ENCODE measurements around the gene TNFAIP2. TPM values are rescaled to one million over a fixed set of nuclear protein-coding genes. Genes with fewer than 3 reads are reported as not detected.

TNFAIP2 gene
- polyA plus RNA-seq, 2 donors = 93.7 to 219 TPM

DNA sequence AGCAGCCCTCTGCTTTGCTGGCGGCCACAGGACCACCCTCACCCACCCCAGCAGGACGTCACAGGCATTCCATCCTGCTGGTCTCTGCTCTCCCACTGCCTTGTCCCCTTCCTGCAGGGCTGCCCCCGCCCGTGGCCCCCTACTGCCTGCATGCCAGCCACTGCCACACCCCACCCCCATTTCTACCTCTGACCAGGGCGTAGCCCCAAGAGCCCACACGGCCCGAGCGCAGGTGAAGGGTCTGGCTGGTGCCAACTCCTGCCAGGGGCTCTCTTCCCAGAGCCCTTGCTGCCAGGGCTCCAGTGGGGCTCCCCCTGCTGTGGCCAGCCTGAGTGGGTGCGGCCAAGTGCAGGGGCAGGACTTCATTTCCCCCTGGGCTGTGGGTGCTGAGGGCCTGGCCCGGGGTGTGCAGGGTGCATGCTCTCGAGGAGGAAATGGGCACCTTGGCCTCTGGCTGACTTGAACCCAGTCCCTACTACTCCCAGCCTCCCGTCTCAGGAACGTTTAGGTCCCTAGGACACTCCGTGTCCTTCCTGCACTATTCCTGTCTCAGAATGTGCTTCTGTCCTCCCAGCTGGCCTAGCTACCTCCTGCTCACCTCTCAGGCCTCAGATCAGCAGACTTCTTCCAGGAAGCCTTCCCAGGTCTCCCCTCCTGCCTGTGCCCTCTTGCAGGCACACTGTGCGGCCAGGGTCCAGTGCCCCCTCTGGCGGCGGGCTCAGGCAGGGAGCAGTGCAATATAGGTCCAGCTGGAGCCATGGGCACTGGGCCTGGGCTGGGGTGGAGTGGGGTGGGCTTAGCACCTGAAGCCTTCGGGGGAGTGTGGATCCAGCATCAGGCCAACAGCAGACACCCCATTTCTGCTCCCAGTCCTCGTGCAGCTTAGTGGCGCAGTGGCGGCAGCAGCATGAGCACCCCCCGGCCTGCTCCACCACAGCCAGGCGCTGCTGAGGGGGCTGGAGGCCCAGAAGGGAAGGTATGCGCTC is 37.9 kb upstream of the TNFAIP2 start:
- Histone ChIP-seq H3K9me3 (ENCODE audit: control insufficient read depth in 2 of 2, insufficient read depth in 1 of 2, low read depth in 1 of 2, low read length in 1 of 2) (no peaks in the 10 kb centered on the region), H3K36me3 (ENCODE audit: control insufficient read depth in 2 of 2, insufficient read depth in 2 of 2, low read length in 1 of 2) (no peaks in the 10 kb centered on the region), H3K4me1 (ENCODE audit: control insufficient read depth in 2 of 2, insufficient read depth in 2 of 2, low read length in 1 of 2) (peaks cover 0 to 9% of the 10 kb centered on the region in 2 donors), H3K27ac (ENCODE audit: low read depth in 2 of 2, low read length in 1 of 2) (no peak overlapping the region), H3K27me3 (ENCODE audit: control insufficient read depth in 1 of 2, insufficient read depth in 2 of 2, low read length in 2 of 2) (peaks cover 0 to 7% of the 10 kb centered on the region in 2 donors), H3K4me3 (ENCODE audit: low read depth in 1 of 2, low read length in 2 of 2) (no peak overlapping the region)
- 76 to 77% methylated on average over 22 to 24 of the region's 24 CpGs for WGBS, 2 donors

DNA sequence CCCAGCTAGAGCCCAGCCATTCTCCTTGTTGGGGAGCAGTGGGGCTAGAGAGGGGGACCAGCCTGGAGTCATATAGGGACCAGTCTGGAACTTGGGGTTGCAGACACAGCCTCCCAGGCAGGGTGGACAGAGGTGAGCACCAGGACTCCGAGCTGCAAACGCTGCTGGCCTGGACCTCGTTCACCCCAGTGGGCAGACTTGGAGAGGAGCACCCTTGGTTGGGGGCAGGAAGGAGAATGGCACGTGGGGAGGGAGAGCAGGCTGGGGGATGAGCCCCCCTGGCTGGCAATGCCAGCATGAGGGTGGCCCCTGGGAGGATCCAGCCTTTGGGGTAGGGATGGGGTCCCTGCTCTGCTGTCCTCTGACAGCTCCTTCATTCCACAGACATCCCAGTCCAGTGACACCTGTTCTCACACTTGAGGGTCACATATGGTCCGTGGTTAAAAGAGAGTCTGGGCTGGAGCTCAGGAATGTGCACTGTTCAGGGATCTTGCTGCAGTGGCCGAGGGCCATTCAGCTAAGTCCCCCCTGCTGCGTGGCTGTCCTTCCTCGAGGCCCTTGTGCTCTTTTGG is 36.4 kb upstream of the TNFAIP2 start:
- Histone ChIP-seq H3K4me3 (ENCODE audit: low read depth in 1 of 2, low read length in 2 of 2) (no peak overlapping the region), H3K27ac (ENCODE audit: low read depth in 2 of 2, low read length in 1 of 2) (no peak overlapping the region), H3K9me3 (ENCODE audit: control insufficient read depth in 2 of 2, insufficient read depth in 1 of 2, low read depth in 1 of 2, low read length in 1 of 2) (no peaks in the 10 kb centered on the region), H3K27me3 (ENCODE audit: control insufficient read depth in 1 of 2, insufficient read depth in 2 of 2, low read length in 2 of 2) (peaks cover 0 to 7% of the 10 kb centered on the region in 2 donors), H3K36me3 (ENCODE audit: control insufficient read depth in 2 of 2, insufficient read depth in 2 of 2, low read length in 1 of 2) (no peaks in the 10 kb centered on the region), H3K4me1 (ENCODE audit: control insufficient read depth in 2 of 2, insufficient read depth in 2 of 2, low read length in 1 of 2) (peaks cover 3 to 14% of the 10 kb centered on the region in 2 donors)
- 76 to 77% methylated on average over 8 of the region's 8 CpGs for WGBS, 2 donors

- Histone ChIP-seq H3K4me1 (ENCODE audit: control insufficient read depth in 2 of 2, insufficient read depth in 2 of 2, low read length in 1 of 2) (peaks cover 3 to 15% of the 10 kb centered on the region in 2 donors), H3K4me3 (ENCODE audit: low read depth in 1 of 2, low read length in 2 of 2) (no peak overlapping the region), H3K27me3 (ENCODE audit: control insufficient read depth in 1 of 2, insufficient read depth in 2 of 2, low read length in 2 of 2) (peaks cover 0 to 7% of the 10 kb centered on the region in 2 donors), H3K27ac (ENCODE audit: low read depth in 2 of 2, low read length in 1 of 2) (no peak overlapping the region), H3K9me3 (ENCODE audit: control insufficient read depth in 2 of 2, insufficient read depth in 1 of 2, low read depth in 1 of 2, low read length in 1 of 2) (no peaks in the 10 kb centered on the region), H3K36me3 (ENCODE audit: control insufficient read depth in 2 of 2, insufficient read depth in 2 of 2, low read length in 1 of 2) (no peaks in the 10 kb centered on the region)
- 76 to 77% methylated on average over 13 of the region's 13 CpGs for WGBS, 2 donors
These were observed 35.9 kb upstream of the TNFAIP2 start for GRCh38 chr14:103087343-103087835.

DNA sequence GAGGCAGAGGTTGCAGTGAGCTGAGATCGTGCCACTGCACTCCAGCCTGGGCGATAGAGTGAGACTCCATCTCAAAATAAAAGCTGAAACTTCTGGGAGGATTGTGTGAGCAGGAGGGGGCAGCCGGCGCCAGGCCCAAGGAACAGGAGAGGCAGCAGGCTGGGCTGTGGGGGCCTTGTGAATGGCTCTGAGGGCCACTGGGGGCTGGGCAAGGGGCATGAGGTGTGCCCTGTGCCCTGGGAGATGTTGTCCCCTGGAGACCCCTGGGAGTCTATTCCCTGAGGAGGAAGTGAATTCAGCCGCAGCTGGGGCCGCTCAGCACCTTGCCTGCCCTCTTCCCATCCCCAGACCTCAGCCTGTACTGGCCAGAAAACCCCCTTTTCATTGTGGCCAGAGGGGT is 34.3 kb upstream of the TNFAIP2 start:
- Histone ChIP-seq H3K4me1 (ENCODE audit: control insufficient read depth in 2 of 2, insufficient read depth in 2 of 2, low read length in 1 of 2) (peaks cover 6 to 18% of the 10 kb centered on the region in 2 donors), H3K27me3 (ENCODE audit: control insufficient read depth in 1 of 2, insufficient read depth in 2 of 2, low read length in 2 of 2) (peaks cover 0 to 7% of the 10 kb centered on the region in 2 donors)
- 92 to 94% methylated on average over 6 of the region's 6 CpGs for WGBS, 2 donors

DNA sequence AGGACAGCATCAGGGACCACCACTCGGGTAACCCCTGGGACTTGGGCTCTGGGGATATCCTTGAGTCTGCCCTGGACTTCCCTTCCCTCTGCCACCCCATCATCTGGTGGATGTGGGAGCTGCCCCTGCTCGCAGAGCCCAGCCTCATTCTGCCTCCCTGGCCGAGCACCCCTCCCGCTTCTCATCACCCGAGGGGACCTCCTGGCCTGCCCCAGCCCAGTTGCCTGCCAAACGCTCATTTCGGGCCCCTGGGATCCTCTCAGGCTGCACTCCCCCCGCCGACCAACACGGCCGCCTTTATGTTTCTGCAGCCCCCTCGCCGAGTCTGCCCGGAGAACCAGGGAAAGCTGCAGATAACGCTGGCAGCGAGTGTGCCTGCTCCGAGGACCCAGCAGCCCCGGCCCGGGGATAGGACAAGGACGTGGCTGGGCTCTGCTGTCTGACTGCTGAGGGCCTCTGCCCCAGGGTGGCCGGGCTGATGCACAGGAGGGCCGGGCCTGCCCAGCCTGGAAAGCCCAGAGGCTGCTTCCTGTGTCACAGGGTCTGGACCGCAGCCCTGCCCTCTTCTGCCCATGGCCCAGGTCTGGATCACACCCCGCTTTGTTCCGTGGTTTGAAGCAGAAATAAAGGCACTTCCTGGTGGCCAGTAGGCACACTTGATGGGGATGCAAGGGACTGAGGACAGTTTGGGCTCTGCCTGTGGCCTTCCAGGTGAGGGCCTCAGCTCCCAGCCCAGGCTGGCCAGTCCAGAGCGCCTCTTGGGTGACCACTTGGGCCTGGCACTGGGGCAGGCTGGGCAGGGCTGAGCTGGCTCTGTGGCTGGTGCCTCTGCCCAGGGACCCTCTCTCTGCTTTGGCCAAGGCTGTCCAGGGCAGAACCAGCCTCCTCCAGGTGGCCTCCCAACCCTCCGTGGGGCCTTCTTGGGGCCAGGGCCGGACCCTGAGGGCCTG is 33.6 kb upstream of the TNFAIP2 start:
- Histone ChIP-seq H3K27me3 (ENCODE audit: control insufficient read depth in 1 of 2, insufficient read depth in 2 of 2, low read length in 2 of 2) (peaks cover 0 to under 1% of the 10 kb centered on the region in 2 donors), H3K9me3 (ENCODE audit: control insufficient read depth in 2 of 2, insufficient read depth in 1 of 2, low read depth in 1 of 2, low read length in 1 of 2) (no peaks in the 10 kb centered on the region), H3K4me1 (ENCODE audit: control insufficient read depth in 2 of 2, insufficient read depth in 2 of 2, low read length in 1 of 2) (peaks cover 7 to 11% of the 10 kb centered on the region in 2 donors), H3K27ac (ENCODE audit: low read depth in 2 of 2, low read length in 1 of 2) (no peak overlapping the region), H3K36me3 (ENCODE audit: control insufficient read depth in 2 of 2, insufficient read depth in 2 of 2, low read length in 1 of 2) (no peaks in the 10 kb centered on the region), H3K4me3 (ENCODE audit: low read depth in 1 of 2, low read length in 2 of 2) (no peak overlapping the region)
- 89 to 90% methylated on average over 27 to 28 of the region's 28 CpGs for WGBS, 2 donors

More for the DNA sequence above, 34.3 kb upstream of the TNFAIP2 start:
- no peak overlapping the region for H3K4me3 ChIP-seq (ENCODE audit: low read depth in 1 of 2, low read length in 2 of 2)
- no peaks in the 10 kb centered on the region for H3K9me3 ChIP-seq (ENCODE audit: control insufficient read depth in 2 of 2, insufficient read depth in 1 of 2, low read depth in 1 of 2, low read length in 1 of 2)
- no peaks in the 10 kb centered on the region for H3K36me3 ChIP-seq (ENCODE audit: control insufficient read depth in 2 of 2, insufficient read depth in 2 of 2, low read length in 1 of 2)
- H3K27ac ChIP-seq (ENCODE audit: low read depth in 2 of 2, low read length in 1 of 2) = no peak overlapping the region

GRCh38 chr14:103090481-103091020 is 32.7 kb upstream of the TNFAIP2 start:
- 73 to 85% methylated on average over 12 of the region's 12 CpGs for WGBS, 2 donors
- Histone ChIP-seq H3K9me3 (ENCODE audit: control insufficient read depth in 2 of 2, insufficient read depth in 1 of 2, low read depth in 1 of 2, low read length in 1 of 2) (no peaks in the 10 kb centered on the region), H3K36me3 (ENCODE audit: control insufficient read depth in 2 of 2, insufficient read depth in 2 of 2, low read length in 1 of 2) (no peaks in the 10 kb centered on the region), H3K4me3 (ENCODE audit: low read depth in 1 of 2, low read length in 2 of 2) (no peak overlapping the region), H3K4me1 (ENCODE audit: control insufficient read depth in 2 of 2, insufficient read depth in 2 of 2, low read length in 1 of 2) (peaks cover 7 to 11% of the 10 kb centered on the region in 2 donors), H3K27me3 (ENCODE audit: control insufficient read depth in 1 of 2, insufficient read depth in 2 of 2, low read length in 2 of 2) (no peaks in the 10 kb centered on the region), H3K27ac (ENCODE audit: low read depth in 2 of 2, low read length in 1 of 2) (no peak overlapping the region)

DNA sequence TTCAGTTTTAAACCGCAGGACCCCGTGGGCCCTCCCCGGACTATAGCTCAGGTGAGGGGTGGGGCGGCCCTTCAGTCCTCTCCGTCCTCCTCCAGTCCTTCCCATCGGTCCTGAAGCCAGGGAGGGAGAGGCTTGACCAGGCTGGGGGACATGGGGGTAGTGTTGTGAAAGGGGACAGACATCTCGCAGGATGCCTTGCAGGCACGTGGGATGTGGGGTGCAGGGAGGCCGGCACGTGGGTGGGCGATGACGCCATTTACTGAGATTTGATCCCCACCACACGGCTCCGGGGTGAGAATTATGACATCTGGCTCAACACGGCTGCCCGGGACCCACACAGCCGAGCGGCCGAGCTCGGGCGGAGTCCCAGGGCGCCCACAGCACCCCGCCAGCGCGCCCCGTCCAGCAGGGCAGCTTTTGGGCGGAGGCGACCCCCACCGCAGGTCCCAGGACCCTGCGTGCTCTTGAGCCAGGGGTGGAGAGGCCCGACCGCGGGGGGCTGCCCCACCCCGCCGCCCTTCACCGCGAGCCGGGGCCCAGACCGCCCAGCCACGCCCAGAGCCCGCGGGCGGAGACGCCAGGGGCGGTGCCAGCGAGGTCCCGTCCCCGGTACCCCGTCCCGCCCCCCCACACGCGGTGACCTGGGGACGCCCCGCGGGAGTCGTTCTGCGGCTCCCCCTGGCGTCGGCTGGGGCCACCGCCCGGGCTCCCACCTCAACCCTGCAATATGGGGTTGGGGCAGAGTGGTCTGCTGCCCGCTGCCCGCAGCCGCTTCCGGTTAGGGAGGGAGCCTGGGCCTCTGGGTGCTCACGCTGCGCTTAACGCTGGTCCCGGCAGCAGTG is 32.0 kb upstream of the TNFAIP2 start:
- Histone ChIP-seq H3K4me1 (ENCODE audit: control insufficient read depth in 2 of 2, insufficient read depth in 2 of 2, low read length in 1 of 2) (peaks cover 7 to 11% of the 10 kb centered on the region in 2 donors), H3K4me3 (ENCODE audit: low read depth in 1 of 2, low read length in 2 of 2) (peak overlapping the region; percentile 33 to 56), H3K27ac (ENCODE audit: low read depth in 2 of 2, low read length in 1 of 2) (peak overlapping the region in 1 of 2 donors; percentile 12), H3K36me3 (ENCODE audit: control insufficient read depth in 2 of 2, insufficient read depth in 2 of 2, low read length in 1 of 2) (no peaks in the 10 kb centered on the region), H3K9me3 (ENCODE audit: control insufficient read depth in 2 of 2, insufficient read depth in 1 of 2, low read depth in 1 of 2, low read length in 1 of 2) (no peaks in the 10 kb centered on the region), H3K27me3 (ENCODE audit: control insufficient read depth in 1 of 2, insufficient read depth in 2 of 2, low read length in 2 of 2) (no peaks in the 10 kb centered on the region)
- 7% methylated on average over 51 to 69 of the region's 69 CpGs for WGBS, 2 donors

DNA sequence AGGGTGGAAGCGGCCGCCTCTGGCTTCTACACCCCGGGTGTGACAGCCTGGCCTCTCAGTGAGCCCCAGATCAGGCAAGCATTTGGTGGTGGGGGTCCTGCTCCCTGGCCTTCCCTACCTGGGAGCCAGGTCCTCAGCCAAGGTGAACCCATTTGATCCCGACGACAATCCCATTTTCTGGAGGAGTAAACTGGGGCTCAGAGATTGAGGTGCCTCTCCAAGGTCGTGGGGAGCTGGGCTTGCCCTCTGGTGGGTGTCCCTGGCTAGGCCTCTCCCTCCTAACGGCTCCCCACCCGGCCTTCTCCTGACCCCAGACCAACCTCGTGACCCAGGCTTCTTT is 31.4 kb upstream of the TNFAIP2 start:
- H3K4me1 ChIP-seq (ENCODE audit: control insufficient read depth in 2 of 2, insufficient read depth in 2 of 2, low read length in 1 of 2) = peaks cover 7 to 11% of the 10 kb centered on the region in 2 donors
- no peaks in the 10 kb centered on the region for H3K27me3 ChIP-seq (ENCODE audit: control insufficient read depth in 1 of 2, insufficient read depth in 2 of 2, low read length in 2 of 2)
- peak overlapping the region in 1 of 2 donors; percentile 12 for H3K27ac ChIP-seq (ENCODE audit: low read depth in 2 of 2, low read length in 1 of 2)
- H3K9me3 ChIP-seq (ENCODE audit: control insufficient read depth in 2 of 2, insufficient read depth in 1 of 2, low read depth in 1 of 2, low read length in 1 of 2) = no peaks in the 10 kb centered on the region
- H3K36me3 ChIP-seq (ENCODE audit: control insufficient read depth in 2 of 2, insufficient read depth in 2 of 2, low read length in 1 of 2) = no peaks in the 10 kb centered on the region
- H3K4me3 ChIP-seq (ENCODE audit: low read depth in 1 of 2, low read length in 2 of 2) = peak overlapping the region; percentile 33 to 56
- 47 to 54% methylated on average over 9 of the region's 9 CpGs for WGBS, 2 donors
